ENCODE data around the gene IL27RA. TPM values are rescaled to one million over a fixed set of nuclear protein-coding genes. Genes with fewer than 3 reads are reported as not detected.

Gene IL27RA
- total and polyA plus RNA-seq, 8 donors: 1.1 to 11.1 (median 2.5) TPM; not detected in 2

DNA sequence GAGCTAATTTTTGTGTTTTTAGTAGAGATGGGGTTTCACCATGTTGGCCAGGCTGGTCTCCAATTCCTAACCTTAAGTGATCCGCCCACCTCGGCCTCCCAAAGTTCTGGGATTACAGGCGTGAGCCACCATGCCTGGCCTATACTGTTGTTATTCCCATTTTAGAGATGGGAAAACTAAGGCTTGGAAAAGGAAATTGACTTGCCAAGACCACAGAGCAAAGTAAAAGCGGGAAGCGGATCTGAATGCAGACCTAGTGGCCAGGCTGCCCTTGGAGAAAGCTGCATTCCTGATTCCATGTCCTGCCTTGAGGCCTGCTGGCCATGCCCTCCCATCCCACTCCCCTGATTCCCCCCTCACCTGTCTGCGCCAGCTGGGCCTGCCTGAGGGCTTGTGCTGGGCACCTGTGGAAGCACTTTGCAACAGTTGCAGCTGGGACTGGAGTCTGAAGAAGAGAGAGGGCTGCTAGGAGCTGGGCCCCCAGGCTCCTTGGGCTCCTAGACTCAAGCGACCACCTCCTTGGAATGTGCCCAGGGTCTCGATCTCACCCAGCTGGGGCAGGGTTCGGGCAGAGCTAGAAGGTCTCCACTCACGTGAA is 24.6 kb downstream of the IL27RA start:
- no peak overlapping the region for H3K4me3 ChIP-seq
- H3K9me3 ChIP-seq: peaks cover 0 to 7% (median 0%) of the 10 kb centered on the region in 4 donors
- intact Hi-C loops (cut with DNase I; ENCODE audit: low total_unique reads): loop anchor here (10.0 kb wide), 1 partner anchor 171 kb away; no protein-coding TSS in a partner anchor
- H3K4me1 ChIP-seq: peaks cover 13 to 44% (median 38%) of the 10 kb centered on the region in 4 donors
- H3K36me3 ChIP-seq: peaks cover 0 to 38% (median 25%) of the 10 kb centered on the region in 4 donors
- WGBS, 5 donors: 90 to 99% (median 95%) methylated on average over 10 of the region's 10 CpGs
- H3K27me3 ChIP-seq: peaks cover 0 to 52% (median 7%) of the 10 kb centered on the region in 3 donors
- H3K27ac ChIP-seq: no peak overlapping the region
- TF ChIP-seq EP300 (IDR thresholded peaks at IDR 0.05) (no peak), POLR2AphosphoS5 (IDR thresholded peaks at IDR 0.05) (no peak), POLR2A (IDR thresholded peaks at IDR 0.05) (no peak)
- TF ChIP-seq, protein P1, sequence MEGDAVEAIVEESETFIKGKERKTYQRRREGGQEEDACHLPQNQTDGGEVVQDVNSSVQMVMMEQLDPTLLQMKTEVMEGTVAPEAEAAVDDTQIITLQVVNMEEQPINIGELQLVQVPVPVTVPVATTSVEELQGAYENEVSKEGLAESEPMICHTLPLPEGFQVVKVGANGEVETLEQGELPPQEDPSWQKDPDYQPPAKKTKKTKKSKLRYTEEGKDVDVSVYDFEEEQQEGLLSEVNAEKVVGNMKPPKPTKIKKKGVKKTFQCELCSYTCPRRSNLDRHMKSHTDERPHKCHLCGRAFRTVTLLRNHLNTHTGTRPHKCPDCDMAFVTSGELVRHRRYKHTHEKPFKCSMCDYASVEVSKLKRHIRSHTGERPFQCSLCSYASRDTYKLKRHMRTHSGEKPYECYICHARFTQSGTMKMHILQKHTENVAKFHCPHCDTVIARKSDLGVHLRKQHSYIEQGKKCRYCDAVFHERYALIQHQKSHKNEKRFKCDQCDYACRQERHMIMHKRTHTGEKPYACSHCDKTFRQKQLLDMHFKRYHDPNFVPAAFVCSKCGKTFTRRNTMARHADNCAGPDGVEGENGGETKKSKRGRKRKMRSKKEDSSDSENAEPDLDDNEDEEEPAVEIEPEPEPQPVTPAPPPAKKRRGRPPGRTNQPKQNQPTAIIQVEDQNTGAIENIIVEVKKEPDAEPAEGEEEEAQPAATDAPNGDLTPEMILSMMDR (IDR thresholded peaks at IDR 0.05): no peak
- no peak for DNase-seq

DNA sequence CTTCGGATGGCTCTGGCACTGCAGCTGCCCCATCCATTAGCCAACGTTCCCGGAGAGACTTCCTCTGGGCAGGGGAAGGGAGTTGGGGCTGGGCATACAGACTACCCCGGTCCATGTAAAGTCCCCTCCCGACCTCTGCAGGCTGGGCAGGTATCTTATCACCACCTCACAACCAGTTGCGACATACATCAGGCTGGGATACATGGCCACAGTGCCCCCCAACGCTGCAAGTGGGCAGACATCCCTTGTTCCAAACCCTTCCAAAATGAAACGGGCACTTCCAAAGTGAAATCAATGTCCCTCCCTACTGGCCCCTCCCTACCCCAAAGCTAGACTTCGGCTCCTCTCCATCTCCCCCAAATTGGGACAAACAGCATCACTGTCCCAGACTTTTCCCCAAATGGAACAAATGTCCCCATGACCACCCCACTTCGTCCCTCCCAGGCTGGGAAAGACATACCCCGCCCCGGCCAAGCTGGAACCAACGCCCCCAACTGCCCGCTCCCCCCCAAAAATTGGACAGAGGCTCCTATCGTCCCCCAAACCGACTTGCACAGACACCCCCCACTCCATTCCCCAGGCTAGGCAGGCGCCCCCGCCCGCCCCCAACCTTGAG is 25.3 kb downstream of the IL27RA start:
- Histone ChIP-seq H3K4me3 (peak overlapping the region; percentile 40 to 51 (median 44)), H3K4me1 (peaks cover 13 to 46% (median 38%) of the 10 kb centered on the region in 4 donors), H3K27ac (peak overlapping the region in 1 of 5 donors; percentile 38), H3K9me3 (peaks cover 0 to 7% (median 0%) of the 10 kb centered on the region in 4 donors), H3K27me3 (peaks cover 0 to 58% (median 10%) of the 10 kb centered on the region in 3 donors), H3K36me3 (peaks cover 0 to 34% (median 23%) of the 10 kb centered on the region in 4 donors)
- intact Hi-C loops (cut with DNase I; ENCODE audit: low total_unique reads): loop anchor here (10.0 kb wide), 1 partner anchor 172 kb away; no protein-coding TSS in a partner anchor
- DNase-seq: no peak
- TF ChIP-seq POLR2AphosphoS5 (IDR thresholded peaks at IDR 0.05) (no peak), POLR2A (IDR thresholded peaks at IDR 0.05) (no peak), EP300 (IDR thresholded peaks at IDR 0.05) (no peak)
- TF ChIP-seq, protein P1 (IDR thresholded peaks at IDR 0.05): no peak
- WGBS, 5 donors: 39 to 58% (median 49%) methylated on average over 16 to 19 of the region's 19 CpGs

DNA sequence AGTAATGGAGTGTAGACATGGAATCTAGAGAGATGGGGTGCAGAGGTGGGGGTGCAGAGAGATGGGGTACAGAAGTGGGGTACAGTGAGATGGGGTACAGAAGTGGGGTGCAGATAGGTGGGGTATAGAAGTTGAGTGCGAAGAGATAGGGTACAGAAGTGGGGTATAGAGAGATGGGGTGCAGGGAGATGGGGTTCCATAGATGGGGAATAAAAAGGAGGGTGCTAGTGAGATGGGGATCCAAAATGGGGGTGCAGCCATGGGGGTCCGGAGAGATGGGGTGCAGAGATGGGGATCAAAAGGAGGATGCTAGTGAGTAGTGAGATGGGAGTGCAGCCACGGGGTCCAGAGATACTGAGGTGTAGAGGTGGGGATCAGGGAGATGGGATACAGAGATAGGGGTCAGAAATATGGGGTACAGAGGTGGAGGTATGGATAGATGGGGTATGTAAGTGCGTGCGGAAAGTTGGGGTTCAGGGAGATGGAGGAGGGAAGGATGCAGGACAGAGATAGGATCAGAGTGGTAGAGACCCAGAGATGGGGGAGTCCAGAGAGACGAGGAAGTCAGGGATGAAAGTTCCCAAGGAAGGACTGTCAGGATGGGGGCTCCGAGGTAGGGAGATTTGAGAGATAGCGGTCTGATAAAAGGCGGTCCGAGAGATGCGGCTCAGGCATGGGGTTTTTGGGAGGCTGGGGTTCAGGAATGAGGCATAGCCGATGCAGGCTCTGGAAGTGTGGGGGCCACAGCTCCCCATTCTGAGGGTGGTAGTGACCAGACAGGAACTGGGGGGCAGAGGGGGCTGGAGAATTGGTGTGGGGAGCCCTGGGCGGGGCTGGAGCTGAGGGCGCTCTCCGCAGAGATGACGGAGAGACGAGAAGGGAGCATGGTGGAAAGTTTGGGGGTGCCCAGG is 26.9 kb downstream of the IL27RA start:
- intact Hi-C loops (cut with DNase I; ENCODE audit: low total_unique reads): loop anchor here (10.0 kb wide), 1 partner anchor 174 kb away; no protein-coding TSS in a partner anchor
- TF ChIP-seq EP300 (IDR thresholded peaks at IDR 0.05) (no peak), POLR2AphosphoS5 (IDR thresholded peaks at IDR 0.05) (no peak), POLR2A (IDR thresholded peaks at IDR 0.05) (no peak)
- TF ChIP-seq, protein P1 (IDR thresholded peaks at IDR 0.05): no peak
- WGBS, 5 donors: 29 to 49% (median 39%) methylated on average over 17 of the region's 17 CpGs

More for the DNA sequence above, 26.9 kb downstream of the IL27RA start:
- Histone ChIP-seq H3K4me1 (peaks cover 23 to 53% (median 45%) of the 10 kb centered on the region in 4 donors), H3K4me3 (peak overlapping the region; percentile 16 to 54 (median 48)), H3K36me3 (peaks cover 0 to 22% (median 13%) of the 10 kb centered on the region in 4 donors), H3K9me3 (peaks cover 0 to 2% (median 0%) of the 10 kb centered on the region in 4 donors), H3K27ac (no peak overlapping the region), H3K27me3 (peaks cover 0 to 68% (median 13%) of the 10 kb centered on the region in 3 donors)
- DNase-seq: no peak

All from stomach (tissue), 9 donors.